Spinal cord (tissue), 10 donors: Measurements from ENCODE around the gene TMX3. TPM values are rescaled to one million over a fixed set of nuclear protein-coding genes. Genes with fewer than 3 reads are reported as not detected.

Experiments used
- DNase-seq, 6 donors: peaks; one replicate each; pipeline versions ENCODE4 v3.0.0 to v3.0.0-alpha.2; 2013 to 2015; ENCODE audit warnings: low spot score in 6 of 6, low read depth in 4 of 6
- H3K27ac ChIP-seq: one replicate; pipeline ENCODE4 v1.5.1; 2013; ENCODE audit warnings: low read depth, low read length, control low read depth
- H3K27me3 ChIP-seq: one replicate; pipeline ENCODE4 v1.6.1; 2013; ENCODE audit warnings: low read length; ENCODE audit not compliant: control insufficient read depth, insufficient read depth
- H3K36me3 ChIP-seq: one replicate; pipeline ENCODE4 v1.6.1; 2013; ENCODE audit warnings: low read length; ENCODE audit not compliant: control insufficient read depth, insufficient read depth
- H3K4me1 ChIP-seq: one replicate; pipeline ENCODE4 v1.6.1; 2013; ENCODE audit warnings: low read length; ENCODE audit not compliant: control insufficient read depth, insufficient read depth
- H3K4me3 ChIP-seq: one replicate; pipeline ENCODE4 v1.5.1; 2013; ENCODE audit warnings: low read depth, low read length, control low read depth
- H3K9me3 ChIP-seq: one replicate; pipeline ENCODE4 v1.6.1; 2013; ENCODE audit warnings: low read length; ENCODE audit not compliant: control insufficient read depth, insufficient read depth
- WGBS: methylation state at CpG from one replicate; pipeline ENCODE4 v1.1.5; 2013; ENCODE audit warnings: missing lambda C conversion rate; ENCODE audit not compliant: insufficient coverage; 5-methylcytosine and 5-hydroxymethylcytosine counted together
- polyA plus RNA-seq, 2 donors: library from polyadenylated mRNA; unstranded; fragments of 120-200 nt; gene quantifications; one replicate each; pipeline ENCODE4 v1.2.1, GENCODE V29; 2013; ENCODE audit not compliant: insufficient read length in 2 of 2
- total RNA-seq, 2 donors: library from RNA; depleted of rRNA in 1 of 2; stranded (reverse); fragments of 120-200 nt in 1 of 2; fragments of >200 nt in 1 of 2; gene quantifications; one replicate each; pipeline versions ENCODE4 v1.2.3 to v1.2.4, GENCODE V29; 2013 to 2014
- donor health status: healthy.

TMX3 gene
- total and polyA plus RNA-seq, 4 donors, result 37.3 to 58.9 (median 46.0) TPM

DNA sequence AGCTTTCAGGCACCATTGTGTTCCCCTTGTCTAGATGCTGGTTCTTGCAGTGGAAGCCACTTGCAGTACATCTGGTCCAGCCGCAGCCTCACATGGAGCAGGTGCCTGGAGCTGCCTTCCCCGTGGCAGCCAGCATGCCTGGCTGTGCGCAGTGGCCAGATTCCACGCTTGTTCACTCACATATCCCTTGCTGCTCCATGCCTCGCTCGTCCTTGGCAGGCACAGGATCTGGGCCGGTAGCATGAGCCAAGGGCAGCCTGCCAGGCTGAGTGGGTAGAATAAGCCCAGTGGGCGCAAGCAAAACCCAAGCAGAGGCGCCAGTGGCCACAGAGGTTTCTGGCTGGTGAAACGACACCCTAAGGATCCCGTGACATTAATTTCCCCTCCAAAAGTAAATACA lies 20.6 kb downstream of the TMX3 start:
- Histone ChIP-seq H3K36me3 (peaks cover 28% of the 10 kb centered on the region), H3K4me3 (no peak overlapping the region), H3K27me3 (no peaks in the 10 kb centered on the region), H3K9me3 (no peaks in the 10 kb centered on the region), H3K27ac (no peak overlapping the region), H3K4me1 (no peaks in the 10 kb centered on the region)
- DNase-seq, result peak in 2 of 6 donors; percentile 3 to 5
- 83% methylated on average over 8 of the region's 11 CpGs for WGBS

DNA sequence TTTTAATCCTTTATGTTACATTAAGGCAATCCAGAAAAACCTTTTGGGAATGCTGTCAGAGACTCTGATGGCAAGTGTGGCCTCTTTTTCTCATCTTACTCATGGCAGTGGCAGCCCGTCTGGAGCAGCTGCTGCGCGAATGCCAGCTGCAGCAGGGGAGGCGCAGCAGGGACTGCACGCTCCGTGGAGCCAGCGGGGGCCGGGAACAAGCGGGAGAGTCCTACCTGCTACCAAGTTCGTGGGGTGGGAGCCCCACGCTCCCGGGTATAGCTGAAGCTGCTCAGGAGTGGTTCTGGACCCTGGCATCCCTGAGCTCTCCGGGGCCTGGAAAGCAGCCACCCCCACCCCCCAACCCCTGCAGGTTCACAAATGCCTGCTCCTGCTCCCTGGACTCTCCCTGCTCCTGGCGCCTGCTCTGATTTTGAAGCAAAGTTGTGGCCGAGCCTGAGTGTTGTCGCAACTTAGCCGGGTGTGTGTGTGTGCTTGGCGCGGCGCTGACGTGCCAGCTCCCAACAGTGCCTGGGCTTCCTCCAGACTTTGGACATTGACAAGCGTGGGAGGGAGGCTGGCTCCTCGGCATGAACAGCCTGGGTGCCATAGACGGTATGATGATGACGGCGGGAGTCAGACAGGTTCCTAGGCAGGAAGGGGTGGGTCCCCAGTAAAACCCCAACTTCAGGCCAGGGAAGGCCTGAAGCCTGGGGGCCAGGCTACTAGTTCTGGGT lies 21.7 kb downstream of the TMX3 start:
- Histone ChIP-seq H3K4me1 (no peaks in the 10 kb centered on the region), H3K27me3 (no peaks in the 10 kb centered on the region), H3K9me3 (no peaks in the 10 kb centered on the region), H3K36me3 (peaks cover 25% of the 10 kb centered on the region), H3K4me3 (no peak overlapping the region), H3K27ac (no peak overlapping the region)
- DNase-seq, result no peak
- WGBS, result 98% methylated on average over 26 of the region's 26 CpGs

DNA sequence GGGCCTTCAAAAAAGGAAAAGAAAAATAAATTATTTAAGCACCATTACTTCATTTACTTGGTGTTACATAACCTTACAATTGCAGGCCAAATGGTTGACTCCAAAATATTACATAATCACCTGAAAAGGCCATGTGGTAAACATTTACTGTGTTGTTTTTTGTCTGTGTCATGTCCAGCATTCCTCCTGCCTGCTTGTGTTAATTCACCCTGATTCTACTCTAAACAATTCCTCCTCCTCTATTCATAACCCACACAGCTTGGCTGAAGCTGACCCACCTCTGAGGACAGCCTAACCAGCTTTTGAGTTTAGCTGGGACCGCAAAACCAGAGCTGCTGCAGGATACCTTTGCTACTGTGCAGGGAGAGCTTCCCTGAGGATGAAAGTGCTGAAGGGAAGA lies 35.4 kb downstream of the TMX3 start:
- Histone ChIP-seq H3K9me3 (no peaks in the 10 kb centered on the region), H3K27me3 (no peaks in the 10 kb centered on the region), H3K4me3 (no peak overlapping the region), H3K36me3 (peaks cover 7% of the 10 kb centered on the region), H3K27ac (no peak overlapping the region), H3K4me1 (no peaks in the 10 kb centered on the region)
- DNase-seq, result no peak
- no CpG with 5 or more reads among the region's 1 CpG for WGBS

DNA sequence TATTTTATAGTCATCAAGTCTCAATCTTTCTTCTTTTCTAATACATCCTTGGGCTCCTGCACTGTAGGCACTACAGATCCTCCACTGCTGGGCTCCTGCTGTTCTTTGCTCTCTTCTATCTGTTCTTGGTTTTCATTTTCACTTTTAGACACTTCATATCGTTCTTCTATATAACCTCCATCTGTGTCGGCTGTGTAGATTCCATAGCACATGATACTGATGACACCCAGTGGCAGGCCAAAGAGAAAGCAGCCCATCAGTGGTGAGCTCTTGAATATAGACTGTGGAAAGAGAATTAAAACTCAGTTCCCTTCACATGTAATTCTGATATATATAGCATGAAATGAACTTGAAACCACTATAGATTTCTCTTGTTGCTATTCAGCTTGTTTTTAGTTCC lies 38.0 kb downstream of the TMX3 start:
- WGBS, result no CpG with 5 or more reads among the region's 2 CpGs
- Histone ChIP-seq H3K4me3 (no peak overlapping the region), H3K4me1 (no peaks in the 10 kb centered on the region), H3K27me3 (no peaks in the 10 kb centered on the region), H3K9me3 (no peaks in the 10 kb centered on the region), H3K36me3 (peaks cover 7% of the 10 kb centered on the region), H3K27ac (no peak overlapping the region)
- peak in 2 of 6 donors; percentile 28 to 63 for DNase-seq

DNA sequence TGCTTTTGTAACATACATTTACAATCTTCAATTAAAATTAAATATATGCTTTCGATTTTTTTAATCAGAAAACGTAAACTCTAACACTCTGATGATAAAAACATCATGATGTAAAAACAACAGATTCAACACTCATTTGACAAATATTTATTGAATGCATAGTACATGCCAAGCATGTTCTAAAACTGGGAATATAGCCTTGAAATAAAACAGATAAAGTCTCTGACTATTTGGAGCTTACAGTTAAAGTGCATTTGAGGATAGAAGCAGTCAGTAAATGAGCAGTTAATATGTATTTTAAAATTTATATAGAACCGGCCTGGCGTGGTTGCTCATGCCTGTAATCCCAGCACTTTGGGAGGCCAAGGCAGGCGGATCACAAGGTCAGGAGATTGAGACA lies 47.8 kb downstream of the TMX3 start:
- WGBS, result no CpG with 5 or more reads among the region's 5 CpGs
- H3K27me3 ChIP-seq, result no peaks in the 10 kb centered on the region
- no peak overlapping the region for H3K27ac ChIP-seq
- no peaks in the 10 kb centered on the region for H3K9me3 ChIP-seq
- no peak overlapping the region for H3K4me3 ChIP-seq
- H3K4me1 ChIP-seq, result no peaks in the 10 kb centered on the region
- H3K36me3 ChIP-seq, result no peaks in the 10 kb centered on the region
- no peak for DNase-seq

DNA sequence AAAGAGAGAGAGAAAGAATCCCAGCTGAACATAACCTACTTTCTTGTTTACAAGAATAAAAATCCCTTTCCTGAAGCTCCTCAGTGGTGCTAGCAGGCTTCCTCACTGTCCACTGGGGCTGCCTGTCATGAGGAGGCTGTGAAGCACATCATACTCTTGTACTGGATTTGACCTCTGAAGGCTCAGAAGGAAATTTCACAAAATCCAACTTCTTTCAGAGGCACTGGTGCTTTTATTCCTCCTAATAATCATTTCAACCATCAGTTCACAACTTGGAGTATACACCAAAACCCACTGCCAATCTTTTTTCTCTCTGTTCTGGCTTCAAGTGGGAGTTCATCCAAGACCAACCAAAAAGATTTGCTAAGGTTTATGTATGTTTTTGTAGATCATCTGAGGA lies 48.5 kb downstream of the TMX3 start:
- no peaks in the 10 kb centered on the region for H3K27me3 ChIP-seq
- no peaks in the 10 kb centered on the region for H3K4me1 ChIP-seq
- DNase-seq, result peak in 1 of 6 donors; percentile 2
- no peaks in the 10 kb centered on the region for H3K36me3 ChIP-seq
- H3K4me3 ChIP-seq, result no peak overlapping the region
- no peaks in the 10 kb centered on the region for H3K9me3 ChIP-seq
- H3K27ac ChIP-seq, result no peak overlapping the region

DNA sequence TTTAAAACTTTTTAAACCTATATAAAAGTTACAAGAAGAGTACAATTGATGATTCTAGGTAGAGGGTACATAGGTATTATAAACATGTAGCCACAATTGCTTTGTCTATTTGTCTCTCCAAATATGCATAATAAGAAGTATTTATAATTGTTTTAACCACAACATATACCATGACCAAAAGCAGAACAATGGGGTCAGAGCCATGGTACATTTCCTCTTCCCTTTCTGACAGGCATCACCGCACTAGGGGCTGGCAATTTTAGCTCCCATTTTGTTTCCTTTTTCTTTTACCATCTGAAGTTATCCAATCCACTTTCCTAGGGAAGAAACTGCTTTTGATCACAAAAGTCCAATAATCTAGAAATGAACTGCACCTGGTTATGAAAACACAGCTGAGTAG lies 49.3 kb downstream of the TMX3 start:
- Histone ChIP-seq H3K27me3 (no peaks in the 10 kb centered on the region), H3K4me3 (no peak overlapping the region), H3K9me3 (no peaks in the 10 kb centered on the region), H3K36me3 (no peaks in the 10 kb centered on the region), H3K27ac (no peak overlapping the region), H3K4me1 (no peaks in the 10 kb centered on the region)
- DNase-seq, result no peak
- 83% methylated on average over 1 of the region's 1 CpG for WGBS

DNA sequence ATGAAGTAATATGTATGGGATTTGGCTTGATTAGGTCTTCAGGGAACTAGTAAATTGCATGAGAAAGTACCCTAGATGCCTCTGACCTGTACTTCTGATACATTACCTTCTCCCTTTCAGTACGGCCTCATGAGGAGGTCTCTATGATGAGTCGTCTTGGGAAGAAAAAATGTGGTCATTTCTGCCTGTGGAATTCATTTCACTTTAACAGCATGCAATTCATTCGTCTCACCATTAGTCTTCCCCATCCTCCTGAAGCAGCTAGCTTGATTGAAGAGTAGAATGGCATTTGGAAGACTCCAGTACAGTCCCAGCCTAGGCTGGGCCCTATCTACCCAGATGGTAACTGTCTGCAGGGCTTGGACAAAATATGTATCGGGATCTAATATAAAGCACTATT lies 52.2 kb downstream of the TMX3 start:
- WGBS, result no CpG with 5 or more reads among the region's 4 CpGs
- no peak for DNase-seq
- no peaks in the 10 kb centered on the region for H3K36me3 ChIP-seq
- H3K27me3 ChIP-seq, result no peaks in the 10 kb centered on the region
- no peak overlapping the region for H3K27ac ChIP-seq
- no peaks in the 10 kb centered on the region for H3K9me3 ChIP-seq
- no peak overlapping the region for H3K4me3 ChIP-seq
- no peaks in the 10 kb centered on the region for H3K4me1 ChIP-seq

DNA sequence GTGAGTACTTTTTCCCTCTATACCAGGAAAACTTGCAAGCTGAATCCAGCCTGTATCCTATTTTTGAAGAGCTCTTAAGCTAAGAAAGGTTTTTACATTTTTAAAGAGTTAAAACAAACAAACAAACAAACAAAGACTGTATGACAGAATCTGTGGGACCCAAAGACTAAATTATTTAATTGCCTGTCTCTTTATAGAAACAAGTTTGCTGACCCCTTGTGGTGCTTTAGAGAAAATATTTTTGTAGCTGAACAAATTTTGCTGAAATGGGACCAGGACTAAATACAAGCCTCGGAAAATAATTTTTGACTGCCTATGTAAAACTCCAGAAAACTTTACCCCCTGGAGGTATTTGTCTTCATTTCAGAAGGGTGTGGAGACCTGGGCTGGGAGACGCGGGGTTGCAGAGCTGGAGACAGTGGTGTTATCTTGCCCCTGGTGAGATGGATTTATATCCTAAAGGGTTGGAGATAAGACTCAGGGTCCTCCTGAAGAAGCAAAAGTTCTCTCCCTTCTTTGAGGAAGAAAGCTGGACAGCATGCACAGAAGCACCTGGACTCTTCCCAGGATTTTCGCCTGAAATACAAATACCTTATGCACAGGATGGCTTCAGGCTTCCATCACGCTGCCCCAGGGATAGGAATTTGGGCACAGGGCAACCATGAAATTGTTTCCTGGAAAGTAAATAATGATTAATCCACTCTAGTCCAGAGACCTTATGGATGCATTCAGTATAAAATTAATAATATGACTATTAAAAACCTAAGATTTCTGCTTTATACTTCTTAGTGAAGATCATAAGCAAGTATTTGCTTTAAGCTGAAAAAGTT lies 54.3 kb downstream of the TMX3 start:
- Histone ChIP-seq H3K4me1 (no peaks in the 10 kb centered on the region), H3K27me3 (no peaks in the 10 kb centered on the region), H3K9me3 (no peaks in the 10 kb centered on the region), H3K36me3 (no peaks in the 10 kb centered on the region), H3K4me3 (no peak overlapping the region), H3K27ac (no peak overlapping the region)
- peak; percentile 12 to 92 (median 40) for DNase-seq
- WGBS, result 30% methylated on average over 2 of the region's 5 CpGs

DNA sequence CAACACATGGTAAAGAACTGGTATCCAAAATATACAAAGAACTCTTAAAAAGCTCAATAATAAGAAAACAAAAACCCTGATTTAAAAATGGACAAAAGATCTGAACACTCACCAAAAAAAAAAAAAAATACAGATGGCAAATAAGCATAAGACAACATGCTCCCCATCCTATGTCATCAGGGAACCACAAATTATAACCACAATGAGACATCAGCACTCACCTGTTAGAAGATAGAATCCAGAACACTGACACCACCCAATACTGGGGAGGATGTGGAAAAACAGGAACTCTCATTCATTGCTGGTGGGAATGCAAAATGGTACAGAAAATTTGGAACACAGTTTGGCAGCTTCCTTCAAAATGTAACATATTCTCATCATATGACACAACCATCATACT lies 66.7 kb downstream of the TMX3 start:
- Histone ChIP-seq H3K36me3 (no peaks in the 10 kb centered on the region), H3K27ac (no peak overlapping the region), H3K9me3 (no peaks in the 10 kb centered on the region), H3K27me3 (no peaks in the 10 kb centered on the region), H3K4me1 (no peaks in the 10 kb centered on the region), H3K4me3 (no peak overlapping the region)
- DNase-seq, result no peak
